Measurements from ENCODE around the gene ANKRD18B.
"Not testable (repeated sequence)": the region's sequence is repeated elsewhere in the genome, so short reads cannot be mapped to it uniquely, and the experiment has no call there.

The ANKRD18B gene

GRCh38 chr9:33523397-33524305 is at the start of gene ANKRD18B:
Gene ANKRD18B, plus strand, starts transcription at chr9:33524251. Its CDS starts 239 bp downstream, at chr9:33524490.
- Histone ChIP-seq H3K27ac (peak within 1 kb of the TSS in 11 of 21 experiments; percentile 19 to 82 (median 26)), H3K4me3 (peak within 1 kb of the TSS; percentile 19 to 46 (median 31))

GRCh38 chr9:33475357-33475756 is 48.7 kb upstream of the ANKRD18B start:
- H3K4me3 ChIP-seq, result no peak overlapping the region
- H3K27ac ChIP-seq, result no peak overlapping the region

- Histone ChIP-seq H3K27ac (no peak overlapping the region), H3K4me3 (no peak overlapping the region)
Observed at GRCh38 chr9:33476503-33476902, 47.5 kb upstream of the ANKRD18B start.

GRCh38 chr9:33480106-33480505 is 43.9 kb upstream of the ANKRD18B start:
- H3K4me3 ChIP-seq, result no peak overlapping the region
- H3K27ac ChIP-seq, result no peak overlapping the region

GRCh38 chr9:33480976-33481375 is 43.1 kb upstream of the ANKRD18B start:
- Histone ChIP-seq H3K27ac (no peak overlapping the region), H3K4me3 (no peak overlapping the region)

- not testable (repeated sequence) for H3K4me3 ChIP-seq, H3K27ac ChIP-seq
Observed at GRCh38 chr9:33485312-33485711, 38.7 kb upstream of the ANKRD18B start.

- H3K27ac ChIP-seq, result no peak overlapping the region
- no peak overlapping the region for H3K4me3 ChIP-seq
Observed at GRCh38 chr9:33489066-33489465, 35.0 kb upstream of the ANKRD18B start.

GRCh38 chr9:33493819-33494218 is 30.2 kb upstream of the ANKRD18B start:
- H3K27ac ChIP-seq, H3K4me3 ChIP-seq: not testable (repeated sequence)

- H3K27ac ChIP-seq, result no peak overlapping the region
- H3K4me3 ChIP-seq, result no peak overlapping the region
Observed at GRCh38 chr9:33498387-33498786, 25.7 kb upstream of the ANKRD18B start.

- no peak overlapping the region for H3K4me3 ChIP-seq
- H3K27ac ChIP-seq, result no peak overlapping the region
Observed at GRCh38 chr9:33506626-33507370, 17.3 kb upstream of the ANKRD18B start.

- Histone ChIP-seq H3K27ac (peak overlapping the region; percentile 74 to 95 (median 88)), H3K4me3 (peak overlapping the region; percentile 45 to 63 (median 55))
Observed at GRCh38 chr9:33510262-33511183, 13.5 kb upstream of the ANKRD18B start.

- Histone ChIP-seq H3K4me3 (peak overlapping the region; percentile 45 to 63 (median 55)), H3K27ac (peak overlapping the region; percentile 74 to 95 (median 88))
Observed at GRCh38 chr9:33511184-33511517, 12.9 kb upstream of the ANKRD18B start.

GRCh38 chr9:33512535-33512934 is 11.5 kb upstream of the ANKRD18B start:
- H3K27ac ChIP-seq, H3K4me3 ChIP-seq: not testable (repeated sequence)

- not testable (repeated sequence) for H3K27ac ChIP-seq
Observed at GRCh38 chr9:33515342-33515995, 8.6 kb upstream of the ANKRD18B start.

GRCh38 chr9:33516397-33516796 is 7.7 kb upstream of the ANKRD18B start:
- H3K4me3 ChIP-seq, result not testable (repeated sequence)

More at GRCh38 chr9:33515342-33515995, 8.6 kb upstream of the ANKRD18B start:
- H3K4me3 ChIP-seq, result not testable (repeated sequence)

GRCh38 chr9:33517373-33517772 is 6.7 kb upstream of the ANKRD18B start:
- H3K27ac ChIP-seq, result no peak overlapping the region
- H3K4me3 ChIP-seq, result no peak overlapping the region

More at GRCh38 chr9:33516397-33516796, 7.7 kb upstream of the ANKRD18B start:
- H3K27ac ChIP-seq, result not testable (repeated sequence)

GRCh38 chr9:33517934-33518577 is 6.0 kb upstream of the ANKRD18B start:
- H3K27ac ChIP-seq, H3K4me3 ChIP-seq: not testable (repeated sequence)

- H3K4me3 ChIP-seq, H3K27ac ChIP-seq: not testable (repeated sequence)
Observed at GRCh38 chr9:33521861-33522260, 2.2 kb upstream of the ANKRD18B start.

Data from skin epidermis (tissue), 12 donors.